A549 (cell line): ENCODE data around the gene RIPK4. TPM values are rescaled to one million over a fixed set of nuclear protein-coding genes. Genes with fewer than 3 reads are reported as not detected.

Experiments used
- ATAC-seq, 2 experiments: fragments of 200-7000 bp in 1 of 2; fragments of >200 bp in 1 of 2; cut with Nextera tagmentation in 1 of 2; cut with Tn5 transposase in 1 of 2; 3 replicates each; pipeline versions ENCODE4 v1.8.0 to v1.9.1; 2018 to 2020; ENCODE audit warnings: mild to moderate bottlenecking in 1 of 2, moderate library complexity in 1 of 2
- CTCF ChIA-PET: fragments of 300-600 bp; sonication (Branson Sonifier 250); formaldehyde crosslinking; extraction: SDS; loops from one replicate; lab custom pipeline; 2021; ENCODE audit warnings: antibody characterized with exemption, inconsistent platforms; lab: Yijun Ruan, JAX
- POLR2A ChIA-PET: fragments of 350-600 bp; formaldehyde crosslinking; extraction: SDS; loops from one replicate; lab custom pipeline; 2021; ENCODE audit warnings: antibody characterized with exemption, inconsistent platforms; lab: Yijun Ruan, JAX
- DNase-seq, 2 experiments: peaks; one replicate each; pipeline versions ENCODE4 v3.0.0 to v3.0.0-alpha.2; 2011 to 2016; ENCODE audit warnings: low read depth in 1 of 2, low spot score in 1 of 2
- FAIRE-seq: peaks from 2 replicates; lab custom pipeline; 2011; peaks lifted over from hg19 to GRCh38; lab: Jason Lieb, UNC
- H3K27ac ChIP-seq, 2 experiments: fragments of >200 bp; sonication (Bioruptor Twin); formaldehyde crosslinking; 3 replicates each; pipeline ENCODE4 v1.5.1; 2016 to 2017
- H3K4me1 ChIP-seq: fragments of >200 bp; sonication (Bioruptor Twin); formaldehyde crosslinking; 3 replicates; pipeline ENCODE4 v1.6.1; 2016
- H3K4me2 ChIP-seq: fragments of >200 bp; sonication (Bioruptor Twin); formaldehyde crosslinking; 3 replicates; pipeline ENCODE4 v1.6.1; 2016
- H3K4me3 ChIP-seq: fragments of >200 bp; sonication (Bioruptor Twin); formaldehyde crosslinking; 3 replicates; pipeline ENCODE4 v1.5.1; 2016
- H3K9me3 ChIP-seq: fragments of >200 bp; sonication (Bioruptor Twin); formaldehyde crosslinking; 3 replicates; pipeline ENCODE4 v1.6.1; 2016
- CBX2 ChIP-seq: fragments of 200-600 bp; sonication (generic); IDR thresholded peaks from 2 replicates; pipeline ENCODE4 v1.6.1; 2016; ENCODE audit warnings: low read depth, mild to moderate bottlenecking, borderline replicate concordance
- CEBPB ChIP-seq, 2 experiments: fragments of >200 bp in 1 of 2; sonication (Bioruptor Twin) in 1 of 2; formaldehyde crosslinking in 1 of 2; IDR thresholded peaks; 2 replicates each; pipeline ENCODE4 v1.6.1; 2012 to 2016
- EHMT2 ChIP-seq: fragments of 200-600 bp; sonication (generic); IDR thresholded peaks from 2 replicates; pipeline ENCODE4 v1.6.1; 2016; ENCODE audit warnings: antibody characterized with exemption, low read depth, mild to moderate bottlenecking, moderate library complexity
- FOSL2 ChIP-seq, 2 experiments: fragments of 450-650 bp in 1 of 2; fragments of >200 bp in 1 of 2; sonication (Bioruptor Twin) in 1 of 2; formaldehyde crosslinking; IDR thresholded peaks; 2 replicates each; pipeline versions ENCODE4 v1.5.0 to v1.6.1; 2016 to 2020; ENCODE audit warnings: mild to moderate bottlenecking in 1 of 2, moderate library complexity in 1 of 2
- FOXS1 ChIP-seq: fragments of 250-450 bp; sonication (Bioruptor Pico); IDR thresholded peaks from 2 replicates; pipeline ENCODE4 v1.5.0; 2020; ENCODE audit warnings: mild to moderate bottlenecking, moderate library complexity
- GATA3 ChIP-seq: IDR thresholded peaks from 2 replicates; pipeline ENCODE4 v1.6.1; 2012; ENCODE audit warnings: borderline replicate concordance
- JUN ChIP-seq, 2 experiments: fragments of >200 bp; sonication (Bioruptor Twin); formaldehyde crosslinking; IDR thresholded peaks; 2 replicates in 1 of 2; 3 replicates in 1 of 2; pipeline ENCODE4 v1.6.1; 2016 to 2017
- KDM1A ChIP-seq: fragments of 200-600 bp; sonication (generic); IDR thresholded peaks from 2 replicates; pipeline ENCODE4 v1.6.1; 2016; ENCODE audit warnings: low read depth, mild to moderate bottlenecking
- MAZ ChIP-seq: fragments of 150-350 bp; IDR thresholded peaks from 2 replicates; pipeline ENCODE4 v1.6.1; 2014; ENCODE audit warnings: antibody characterized with exemption, low read depth, low read length, borderline replicate concordance
- POLR2A ChIP-seq: IDR thresholded peaks from 2 replicates; pipeline ENCODE4 v1.6.1; 2012; ENCODE audit warnings: mild to moderate bottlenecking, low read length
- RAD21 ChIP-seq, 2 experiments: fragments of >200 bp in 1 of 2; sonication (Bioruptor Twin) in 1 of 2; formaldehyde crosslinking in 1 of 2; IDR thresholded peaks in 1 of 2; conservative IDR thresholded peaks in 1 of 2; 2 replicates in 1 of 2; 3 replicates in 1 of 2; pipeline ENCODE4 v1.6.1; 2012 to 2018; ENCODE audit warnings: inconsistent platforms in 1 of 2
- RARB ChIP-seq: fragments of 250-450 bp; sonication (Bioruptor Pico); IDR thresholded peaks from 2 replicates; pipeline ENCODE4 v1.8.0; 2021; ENCODE audit warnings: mild to moderate bottlenecking, moderate library complexity
- RFX5 ChIP-seq: fragments of 450-650 bp; IDR thresholded peaks from 2 replicates; pipeline ENCODE4 v1.7.1; 2014; ENCODE audit warnings: antibody characterized with exemption, mild to moderate bottlenecking, moderate library complexity
- SREBF2 ChIP-seq: fragments of 450-650 bp; IDR thresholded peaks from 2 replicates; pipeline ENCODE4 v1.6.1; 2014; ENCODE audit warnings: mild to moderate bottlenecking, moderate library complexity
- ZFP36 ChIP-seq: fragments of 450-650 bp; IDR thresholded peaks from 2 replicates; pipeline ENCODE4 v1.6.1; 2014; ENCODE audit warnings: borderline replicate concordance; ENCODE audit not compliant: partially characterized antibody
- ZNF302 ChIP-seq: fragments of 250-450 bp; sonication (Bioruptor Pico); IDR thresholded peaks from 2 replicates; pipeline ENCODE4 v1.9.0; 2021; ENCODE audit warnings: inconsistent platforms, mild to moderate bottlenecking, moderate library complexity
- WGBS: methylation state at CpG from one replicate; pipeline ENCODE4 v1.1.6; 2017; ENCODE audit errors: missing lambda C conversion rate; 5-methylcytosine and 5-hydroxymethylcytosine counted together
- polyA plus RNA-seq, 4 experiments: library from polyadenylated mRNA; depleted of rRNA in 3 of 4; stranded (reverse); fragments of >200 nt; fragmentation: RNase III in 1 of 4; extraction: RNeasy Plus Mini Kit Qiagen cat#74134 plus additional on column Dnase treatment in 1 of 4; gene quantifications; 2 replicates in 3 of 4; 3 replicates in 1 of 4; pipeline ENCODE4 v1.2.3, GENCODE V29; 2011 to 2017
- TF ChIP-seq, protein P1 (sequence below): IDR thresholded peaks from 2 replicates; pipeline ENCODE4 v1.6.1; 2012
- TF ChIP-seq, protein P2 (sequence below): fragments of 250-450 bp; sonication (Bioruptor Pico); IDR thresholded peaks from 2 replicates; pipeline ENCODE4 v1.5.0; 2020; ENCODE audit warnings: low read depth, mild to moderate bottlenecking, moderate library complexity
- TF ChIP-seq, protein P3 (sequence below): fragments of >200 bp; sonication (Bioruptor Twin); formaldehyde crosslinking; IDR thresholded peaks from 2 replicates; pipeline ENCODE4 v1.6.1; 2016
- TF ChIP-seq, protein P4 (sequence below): fragments of >200 bp; sonication (Bioruptor Twin); formaldehyde crosslinking; IDR thresholded peaks from 3 replicates; pipeline ENCODE4 v1.6.1; 2016
- TF ChIP-seq, protein P5 (sequence below): IDR thresholded peaks from 2 replicates; pipeline ENCODE4 v1.6.1; 2012; ENCODE audit warnings: low read depth, borderline replicate concordance
- TF ChIP-seq, protein P6 (sequence below): fragments of 250-450 bp; sonication (Bioruptor Pico); IDR thresholded peaks from 2 replicates; pipeline ENCODE4 v1.5.0; 2021; ENCODE audit warnings: mild to moderate bottlenecking, moderate library complexity, borderline replicate concordance

Gene RIPK4
- polyA plus RNA-seq, 2 of the 4 experiments (the other 2 are of a cell fraction): 3.0 to 5.7 TPM

DNA sequence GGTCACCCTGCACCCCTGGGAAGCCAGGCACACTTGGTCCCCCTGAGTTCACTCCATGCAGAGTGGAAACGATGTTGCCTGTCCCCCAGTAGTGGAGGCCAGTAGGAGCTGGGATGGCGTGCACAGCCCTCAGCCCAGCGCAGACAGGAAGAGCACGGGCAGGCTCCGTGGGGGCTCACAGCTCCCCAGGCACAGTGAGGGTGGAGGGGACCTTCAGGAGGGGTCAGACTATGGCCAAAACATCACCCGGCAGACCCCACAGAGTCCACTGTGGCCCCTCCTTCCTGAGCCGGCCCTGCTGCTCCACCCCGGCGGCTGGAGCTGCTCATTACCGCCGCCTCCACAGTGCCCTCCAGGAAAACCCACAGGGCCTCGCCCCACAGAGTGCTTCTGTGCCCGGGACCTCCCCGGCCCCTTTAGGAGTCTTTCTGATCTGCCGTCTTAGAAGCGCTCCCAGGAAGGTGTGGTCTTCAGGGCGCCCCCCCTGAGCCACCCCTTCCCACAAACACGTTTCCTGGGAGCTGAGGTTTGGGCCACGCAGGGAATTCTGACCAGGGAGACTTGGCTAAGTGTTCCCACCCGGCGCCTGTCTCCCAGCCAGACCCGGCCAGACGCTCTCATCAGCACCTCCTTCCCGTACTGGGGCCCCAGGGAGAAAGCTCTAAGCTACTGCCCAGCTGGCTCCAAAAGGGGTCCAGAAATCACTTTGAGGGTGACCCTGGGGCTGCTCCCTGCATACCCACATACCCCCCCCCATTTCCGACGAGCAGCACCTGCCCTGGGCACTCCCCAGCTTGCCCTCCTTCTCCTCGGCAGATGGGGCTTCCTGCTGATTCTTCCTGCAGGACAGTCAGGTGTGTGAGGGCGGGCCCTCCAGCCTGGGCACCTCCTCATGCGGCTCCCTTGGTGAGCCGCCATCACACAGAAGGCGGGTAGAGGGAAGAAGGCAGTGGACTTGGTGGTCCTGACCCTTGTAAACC, 38.8 kb downstream of the RIPK4 start:
- no peak overlapping the region for H3K4me3 ChIP-seq
- FAIRE-seq: no peak
- CTCF ChIA-PET: interaction anchor here (0.9 to 2.0 kb wide), 5 partner anchors 37 to 116 kb away, joined by 3 to 10 read pairs (median 4); no protein-coding TSS in a partner anchor
- ATAC-seq: peak in 1 of 2 experiments; percentile 17; a peak in 2 of 6 replicates
- TF ChIP-seq, protein P1, sequence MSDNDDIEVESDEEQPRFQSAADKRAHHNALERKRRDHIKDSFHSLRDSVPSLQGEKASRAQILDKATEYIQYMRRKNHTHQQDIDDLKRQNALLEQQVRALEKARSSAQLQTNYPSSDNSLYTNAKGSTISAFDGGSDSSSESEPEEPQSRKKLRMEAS: no peak
- TF ChIP-seq RARB (CRISPR knock-in tag) (no peak), POLR2A (no peak), RFX5 (no peak), EHMT2 (no peak), ZFP36 (no peak), CBX2 (no peak), ZNF302 (CRISPR knock-in tag) (no peak), SREBF2 (no peak), KDM1A (no peak)
- TF ChIP-seq, protein P2, sequence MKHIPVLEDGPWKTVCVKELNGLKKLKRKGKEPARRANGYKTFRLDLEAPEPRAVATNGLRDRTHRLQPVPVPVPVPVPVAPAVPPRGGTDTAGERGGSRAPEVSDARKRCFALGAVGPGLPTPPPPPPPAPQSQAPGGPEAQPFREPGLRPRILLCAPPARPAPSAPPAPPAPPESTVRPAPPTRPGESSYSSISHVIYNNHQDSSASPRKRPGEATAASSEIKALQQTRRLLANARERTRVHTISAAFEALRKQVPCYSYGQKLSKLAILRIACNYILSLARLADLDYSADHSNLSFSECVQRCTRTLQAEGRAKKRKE: no peak
- TF ChIP-seq, protein P3, sequence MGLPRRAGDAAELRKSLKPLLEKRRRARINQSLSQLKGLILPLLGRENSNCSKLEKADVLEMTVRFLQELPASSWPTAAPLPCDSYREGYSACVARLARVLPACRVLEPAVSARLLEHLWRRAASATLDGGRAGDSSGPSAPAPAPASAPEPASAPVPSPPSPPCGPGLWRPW: no peak
- TF ChIP-seq, protein P4, sequence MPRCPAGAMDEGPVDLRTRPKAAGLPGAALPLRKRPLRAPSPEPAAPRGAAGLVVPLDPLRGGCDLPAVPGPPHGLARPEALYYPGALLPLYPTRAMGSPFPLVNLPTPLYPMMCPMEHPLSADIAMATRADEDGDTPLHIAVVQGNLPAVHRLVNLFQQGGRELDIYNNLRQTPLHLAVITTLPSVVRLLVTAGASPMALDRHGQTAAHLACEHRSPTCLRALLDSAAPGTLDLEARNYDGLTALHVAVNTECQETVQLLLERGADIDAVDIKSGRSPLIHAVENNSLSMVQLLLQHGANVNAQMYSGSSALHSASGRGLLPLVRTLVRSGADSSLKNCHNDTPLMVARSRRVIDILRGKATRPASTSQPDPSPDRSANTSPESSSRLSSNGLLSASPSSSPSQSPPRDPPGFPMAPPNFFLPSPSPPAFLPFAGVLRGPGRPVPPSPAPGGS: no peak
- TF ChIP-seq, all 56 proteins: peak for 0
- WGBS: 93% methylated on average over 27 of the region's 31 CpGs
- POLR2A ChIA-PET: interaction anchor here (1.1 kb wide), 1 partner anchor 50 kb away, joined by 3 read pairs; no protein-coding TSS in a partner anchor
- Histone ChIP-seq H3K9me3 (no peaks in the 10 kb centered on the region), H3K4me1 (peaks cover 20% of the 10 kb centered on the region), H3K4me2 (peak overlapping the region; percentile 57), H3K27ac (peak overlapping the region; percentile 66 to 89)
- no peak for DNase-seq

DNA sequence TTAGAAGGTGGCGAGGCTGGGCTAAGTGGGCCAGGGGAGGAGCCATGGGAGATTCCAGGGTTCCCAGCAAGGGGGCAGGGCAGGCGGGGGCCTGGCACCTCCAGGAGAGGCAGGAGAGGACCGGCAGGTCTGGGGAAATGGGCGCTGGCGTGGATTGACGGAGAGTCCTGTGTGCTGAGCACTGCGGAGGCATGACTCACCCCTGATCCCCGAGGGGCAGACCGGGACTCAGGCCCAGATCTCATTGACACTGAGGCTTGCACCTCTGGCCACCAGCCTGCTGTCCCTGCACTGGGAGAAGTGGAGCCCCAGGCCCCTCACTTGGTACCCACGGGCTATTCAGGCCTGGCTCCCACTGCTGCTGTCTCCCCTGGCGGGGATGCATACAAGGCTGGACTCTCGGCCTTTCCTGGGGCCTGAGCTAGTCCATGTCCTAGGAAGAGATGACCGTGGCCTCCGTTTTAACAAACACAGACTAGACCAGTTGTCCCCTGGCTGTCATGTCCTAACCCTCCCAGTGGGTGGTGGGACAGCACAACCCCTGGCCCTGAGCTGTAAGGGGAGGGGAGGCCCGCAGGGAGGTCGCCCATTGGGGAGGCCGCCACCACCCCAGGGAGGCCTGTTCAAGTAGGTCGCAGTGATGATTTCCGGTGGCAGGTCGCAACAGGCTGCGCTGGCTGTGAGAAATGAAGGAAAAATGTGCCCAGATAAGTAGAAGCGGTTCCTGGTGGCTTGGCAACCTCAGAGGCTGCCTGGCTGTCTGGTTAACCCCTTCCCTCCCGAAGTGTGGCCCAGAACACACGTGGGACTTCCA, 39.7 kb downstream of the RIPK4 start:
- POLR2A ChIA-PET: interaction anchor here (1.1 kb wide), 1 partner anchor 49 kb away, joined by 3 read pairs; no protein-coding TSS in a partner anchor
- 24% methylated on average over 15 of the region's 24 CpGs for WGBS
- CTCF ChIA-PET: interaction anchor here (0.9 to 2.0 kb wide), 5 partner anchors 37 to 115 kb away, joined by 3 to 10 read pairs (median 4); no protein-coding TSS in a partner anchor
- Histone ChIP-seq H3K4me3 (no peak overlapping the region), H3K4me1 (peaks cover 20% of the 10 kb centered on the region), H3K27ac (peak overlapping the region; percentile 66 to 89), H3K9me3 (no peaks in the 10 kb centered on the region), H3K4me2 (peak overlapping the region; percentile 57)
- FAIRE-seq: no peak
- TF ChIP-seq MAZ (no peak), FOSL2 (IDR thresholded peaks at IDR 0.05) (0 out of 2 replicates have a peak, but pooled peaks have one; percentile 11), FOSL2 (CRISPR knock-in tag; IDR thresholded peaks at IDR 0.05) (peak; percentile 69)
- TF ChIP-seq, protein P1: 0 out of 2 replicates have a peak, but pooled peaks have one; percentile 12
- peak; percentile 35 to 36 for DNase-seq
- ATAC-seq: peak; percentile 88 to 89

DNA sequence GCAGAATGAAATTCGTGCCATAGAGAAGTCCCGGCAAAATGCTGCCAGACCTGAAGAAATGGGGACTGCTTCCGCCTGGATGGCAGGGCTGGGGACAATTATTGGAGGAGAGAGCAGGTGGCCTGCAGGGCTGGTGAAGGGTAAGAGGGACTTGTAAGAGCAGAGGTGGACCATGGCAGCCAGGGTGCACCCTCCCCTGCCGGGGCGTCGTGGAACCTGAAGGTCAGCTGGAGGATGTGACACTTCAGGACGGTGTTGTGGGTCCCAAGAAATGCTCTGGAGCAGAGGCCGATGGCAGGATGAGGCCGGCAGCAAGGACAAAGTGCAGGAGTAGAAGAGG, 40.3 kb downstream of the RIPK4 start:
- ChIA-PET CTCF (interaction anchor here (2.0 kb wide), 1 partner anchor 38 kb away, joined by 4 read pairs; no protein-coding TSS in a partner anchor), POLR2A (interaction anchor here (1.1 kb wide), 1 partner anchor 48 kb away, joined by 3 read pairs; no protein-coding TSS in a partner anchor)
- no peak overlapping the region for H3K4me3 ChIP-seq
- WGBS: 80% methylated on average over 9 of the region's 9 CpGs
- peak overlapping the region; percentile 66 to 89 for H3K27ac ChIP-seq
- ATAC-seq (0 out of 6 replicates have a peak, but pooled peaks of 1 of the 2 experiments have one; percentile 25), FAIRE-seq (no peak), DNase-seq (no peak)
- peak overlapping the region; percentile 57 for H3K4me2 ChIP-seq
- peaks cover 20% of the 10 kb centered on the region for H3K4me1 ChIP-seq
- H3K9me3 ChIP-seq: no peaks in the 10 kb centered on the region
- TF ChIP-seq GATA3: no peak
- no peak for TF ChIP-seq FOXS1 (CRISPR knock-in tag)
- no peak for TF ChIP-seq RFX5
- TF ChIP-seq, protein P2: no peak
- TF ChIP-seq RAD21 (conservative IDR thresholded peaks at IDR 0.05 in 1 of 2, IDR thresholded peaks at IDR 0.05 in 1 of 2): no peak
- TF ChIP-seq, protein P5, sequence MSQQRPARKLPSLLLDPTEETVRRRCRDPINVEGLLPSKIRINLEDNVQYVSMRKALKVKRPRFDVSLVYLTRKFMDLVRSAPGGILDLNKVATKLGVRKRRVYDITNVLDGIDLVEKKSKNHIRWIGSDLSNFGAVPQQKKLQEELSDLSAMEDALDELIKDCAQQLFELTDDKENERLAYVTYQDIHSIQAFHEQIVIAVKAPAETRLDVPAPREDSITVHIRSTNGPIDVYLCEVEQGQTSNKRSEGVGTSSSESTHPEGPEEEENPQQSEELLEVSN: no peak
- TF ChIP-seq ZNF302 (CRISPR knock-in tag): no peak
- TF ChIP-seq, protein P6, sequence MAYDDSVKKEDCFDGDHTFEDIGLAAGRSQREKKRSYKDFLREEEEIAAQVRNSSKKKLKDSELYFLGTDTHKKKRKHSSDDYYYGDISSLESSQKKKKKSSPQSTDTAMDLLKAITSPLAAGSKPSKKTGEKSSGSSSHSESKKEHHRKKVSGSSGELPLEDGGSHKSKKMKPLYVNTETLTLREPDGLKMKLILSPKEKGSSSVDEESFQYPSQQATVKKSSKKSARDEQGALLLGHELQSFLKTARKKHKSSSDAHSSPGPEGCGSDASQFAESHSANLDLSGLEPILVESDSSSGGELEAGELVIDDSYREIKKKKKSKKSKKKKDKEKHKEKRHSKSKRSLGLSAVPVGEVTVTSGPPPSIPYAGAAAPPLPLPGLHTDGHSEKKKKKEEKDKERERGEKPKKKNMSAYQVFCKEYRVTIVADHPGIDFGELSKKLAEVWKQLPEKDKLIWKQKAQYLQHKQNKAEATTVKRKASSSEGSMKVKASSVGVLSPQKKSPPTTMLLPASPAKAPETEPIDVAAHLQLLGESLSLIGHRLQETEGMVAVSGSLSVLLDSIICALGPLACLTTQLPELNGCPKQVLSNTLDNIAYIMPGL (CRISPR knock-in tag): no peak
- TF ChIP-seq JUN (IDR thresholded peaks at IDR 0.05): no peak
- no peak for TF ChIP-seq CEBPB (IDR thresholded peaks at IDR 0.05)
